Tibial nerve (tissue), 4 donors: ENCODE results near the gene KDELR3. TPM values are rescaled to one million over a fixed set of nuclear protein-coding genes. Genes with fewer than 3 reads are reported as not detected.
A peak's percentile ranks its signal among the peaks of the same experiment; 100 is the strongest.

Experiments
- DNase-seq, 2 donors: peaks; one replicate each; pipeline ENCODE4 v3.0.0-alpha.2; 2019; ENCODE audit warnings: low spot score in 2 of 2
- H3K27ac ChIP-seq, 4 donors: fragments of 200-600 bp; sonication (generic) in 3 of 4; one replicate each; pipeline ENCODE4 v1.5.1; 2017 to 2019; ENCODE audit warnings: mild to moderate bottlenecking in 1 of 4
- H3K27me3 ChIP-seq, 2 donors: fragments of 200-600 bp; sonication (generic) in 1 of 2; one replicate each; pipeline versions ENCODE4 v1.5.1 to v1.6.0; 2017 to 2019
- H3K36me3 ChIP-seq, 3 donors: fragments of 200-600 bp; sonication (generic); one replicate each; pipeline ENCODE4 v1.5.1; 2018 to 2019
- H3K4me1 ChIP-seq, 4 donors: fragments of 200-600 bp; sonication (generic) in 3 of 4; one replicate each; pipeline ENCODE4 v1.5.1; 2017 to 2019
- H3K4me3 ChIP-seq, 4 donors: fragments of 200-600 bp; sonication (generic) in 3 of 4; one replicate each; pipeline ENCODE4 v1.5.1; 2017 to 2019; ENCODE audit warnings: mild to moderate bottlenecking in 1 of 4, moderate library complexity in 1 of 4
- H3K9me3 ChIP-seq, 4 donors: fragments of 200-600 bp; sonication (generic) in 3 of 4; one replicate each; pipeline ENCODE4 v1.5.1; 2017 to 2019
- CTCF ChIP-seq, 5 experiments: fragments of 200-600 bp in 3 of 5; fragments of 450-650 bp in 2 of 5; sonication (generic) in 3 of 5; IDR thresholded peaks; one replicate each; pipeline ENCODE4 v1.5.1; 2016 to 2019; ENCODE audit warnings: antibody characterized with exemption in 5 of 5, mild to moderate bottlenecking in 3 of 5, moderate library complexity in 2 of 5
- EP300 ChIP-seq, 2 donors: sonication (generic); formaldehyde crosslinking; IDR thresholded peaks; one replicate each; pipeline ENCODE4 v1.6.1; 2017; ENCODE audit warnings: antibody characterized with exemption in 2 of 2, mild to moderate bottlenecking in 1 of 2
- POLR2A ChIP-seq, 2 donors: fragments of 450-650 bp; IDR thresholded peaks; one replicate each; pipeline ENCODE4 v1.6.1; 2017; ENCODE audit warnings: antibody characterized with exemption in 2 of 2, mild to moderate bottlenecking in 2 of 2, moderate library complexity in 2 of 2
- WGBS, 2 donors: methylation state at CpG; one replicate each; pipeline ENCODE4 v1.1.5; 2018; 5-methylcytosine and 5-hydroxymethylcytosine counted together
- total RNA-seq, 4 donors: library from RNA; depleted of rRNA; stranded (reverse); fragments of >200 nt; gene quantifications; one replicate each; pipeline ENCODE4 v1.1.0, GENCODE V29; 2016

The KDELR3 gene
- total RNA-seq, 4 donors from 2014 or later, result 6.1 to 18.0 (median 10.6) TPM

- Histone ChIP-seq H3K36me3 (no peaks in the 10 kb centered on the region), H3K4me3 (no peak overlapping the region), H3K27me3 (no peaks in the 10 kb centered on the region), H3K4me1 (peaks cover 0 to 8% (median 0%) of the 10 kb centered on the region in 4 donors), H3K9me3 (no peaks in the 10 kb centered on the region), H3K27ac (no peak overlapping the region)
- WGBS, 2 donors, result 62 to 75% methylated on average over 10 of the region's 10 CpGs
- no peak for TF ChIP-seq CTCF (IDR thresholded peaks at IDR 0.05)
- no peak for TF ChIP-seq EP300 (IDR thresholded peaks at IDR 0.05)
- no peak for TF ChIP-seq POLR2A (IDR thresholded peaks at IDR 0.05)
- DNase-seq, result no peak
These were observed 6.2 kb downstream of the KDELR3 start for GRCh38 chr22:38474003-38474607.

GRCh38 chr22:38477585-38477984 is 9.7 kb downstream of the KDELR3 start:
- TF ChIP-seq CTCF (IDR thresholded peaks at IDR 0.05), result no peak
- no peak for TF ChIP-seq EP300 (IDR thresholded peaks at IDR 0.05)
- TF ChIP-seq POLR2A (IDR thresholded peaks at IDR 0.05), result no peak
- H3K9me3 ChIP-seq, result no peaks in the 10 kb centered on the region
- peaks cover 0 to 11% (median 0%) of the 10 kb centered on the region in 4 donors for H3K4me1 ChIP-seq
- 88 to 100% methylated on average over 1 of the region's 1 CpG for WGBS, 2 donors
- DNase-seq, result no peak
- no peaks in the 10 kb centered on the region for H3K27me3 ChIP-seq
- no peak overlapping the region for H3K4me3 ChIP-seq
- H3K36me3 ChIP-seq, result peaks cover 0 to 29% (median 0%) of the 10 kb centered on the region in 3 donors
- no peak overlapping the region for H3K27ac ChIP-seq

- WGBS, 2 donors, result 53 to 61% methylated on average over 7 of the region's 7 CpGs
- no peak for DNase-seq
- no peak for TF ChIP-seq EP300 (IDR thresholded peaks at IDR 0.05)
- no peak for TF ChIP-seq CTCF (IDR thresholded peaks at IDR 0.05)
- no peak for TF ChIP-seq POLR2A (IDR thresholded peaks at IDR 0.05)
- H3K27ac ChIP-seq, result peak overlapping the region in 1 of 4 donors; percentile 62
- H3K27me3 ChIP-seq, result no peaks in the 10 kb centered on the region
- peaks cover 0 to 46% (median 3%) of the 10 kb centered on the region in 3 donors for H3K36me3 ChIP-seq
- no peaks in the 10 kb centered on the region for H3K9me3 ChIP-seq
- H3K4me1 ChIP-seq, result peaks cover 0 to 11% (median 0%) of the 10 kb centered on the region in 4 donors
- no peak overlapping the region for H3K4me3 ChIP-seq
These were observed 11.4 kb downstream of the KDELR3 start for GRCh38 chr22:38479096-38479837.

- 91 to 92% methylated on average over 3 of the region's 3 CpGs for WGBS, 2 donors
- Histone ChIP-seq H3K4me1 (peaks cover 0 to 26% (median 0%) of the 10 kb centered on the region in 4 donors), H3K27ac (no peak overlapping the region), H3K27me3 (no peaks in the 10 kb centered on the region), H3K4me3 (no peak overlapping the region), H3K36me3 (peaks cover 3 to 65% (median 13%) of the 10 kb centered on the region in 3 donors), H3K9me3 (no peaks in the 10 kb centered on the region)
- no peak for DNase-seq
- TF ChIP-seq EP300 (IDR thresholded peaks at IDR 0.05), result no peak
These were observed 13.4 kb downstream of the KDELR3 start for GRCh38 chr22:38481162-38481870.

- 69% methylated on average over 8 of the region's 8 CpGs for WGBS, 2 donors
- Histone ChIP-seq H3K27me3 (no peaks in the 10 kb centered on the region), H3K4me1 (peaks cover 0 to 32% (median 0%) of the 10 kb centered on the region in 4 donors), H3K36me3 (peaks cover 3 to 71% (median 18%) of the 10 kb centered on the region in 3 donors), H3K4me3 (no peak overlapping the region), H3K27ac (no peak overlapping the region), H3K9me3 (no peaks in the 10 kb centered on the region)
- no peak for DNase-seq
- TF ChIP-seq CTCF (IDR thresholded peaks at IDR 0.05) (no peak), EP300 (IDR thresholded peaks at IDR 0.05) (no peak), POLR2A (IDR thresholded peaks at IDR 0.05) (no peak)
These were observed 14.0 kb downstream of the KDELR3 start for GRCh38 chr22:38481871-38482332.
